Measurements from ENCODE around the gene IGSF22. TPM values are rescaled to one million over a fixed set of nuclear protein-coding genes. Genes with fewer than 3 reads are reported as not detected.

The IGSF22 gene
- total RNA-seq, 2 donors from 2014 or later: 0.21 TPM; not detected in 1

- no peak for DNase-seq (ENCODE audit: low spot score)
- no peaks in the 10 kb centered on the region for H3K36me3 ChIP-seq
- no peaks in the 10 kb centered on the region for H3K27me3 ChIP-seq (replicated peaks; ENCODE audit: insufficient read depth)
- no peak overlapping the region for H3K27ac ChIP-seq
- no peak overlapping the region for H3K4me3 ChIP-seq
- H3K4me1 ChIP-seq (ENCODE audit: control insufficient read depth in 1 of 2, low read depth in 2 of 2): no peaks in the 10 kb centered on the region
- H3K9me3 ChIP-seq: no peaks in the 10 kb centered on the region
- no peak for TF ChIP-seq CTCF (IDR thresholded peaks at IDR 0.05)
- ATAC-seq (ENCODE audit: insufficient number of reproducible peaks, low FRiP score, low read depth): no peak
Observed at GRCh38 chr11:18657673-18658072, 68.3 kb downstream of the IGSF22 start.

Other genes starting within 250 kb of the IGSF22 start
- 10 to 100 TPM; 67.0 to 68.4 TPM for gene TSG101, start 199.2 kb downstream of the IGSF22 start, total RNA-seq
- gene UEVLD, start 137.5 kb downstream of the IGSF22 start, total RNA-seq: 10 to 100 TPM; 22.2 to 23.7 TPM
- gene MISFA, start 126.4 kb downstream of the IGSF22 start, total RNA-seq: 10 to 100 TPM in 1 of 2 donors, not detected in 1; 17.3 TPM
- 10 to 100 TPM in 1 of 2 donors, 1 to 10 TPM in 1; 9.6 to 25.3 TPM for gene SPTY2D1, start 91.8 kb downstream of the IGSF22 start, total RNA-seq
- 1 to 10 TPM; 5.3 to 8.3 TPM for gene TMEM86A, start 27.4 kb downstream of the IGSF22 start, total RNA-seq
- gene PTPN5, start 65.6 kb upstream of the IGSF22 start, total RNA-seq: 1 to 10 TPM; 2.2 to 6.1 TPM
- gene MRGPRX1, start 213.2 kb upstream of the IGSF22 start, total RNA-seq: not detected

All from thoracic aorta (tissue), 2 donors.